Measurements from ENCODE around the gene NET1.
A peak's percentile ranks its signal among the peaks of the same experiment; 100 is the strongest.
"Not testable (repeated sequence)": the region's sequence is repeated elsewhere in the genome, so short reads cannot be mapped to it uniquely, and the experiment has no call there.

The NET1 gene

DNA sequence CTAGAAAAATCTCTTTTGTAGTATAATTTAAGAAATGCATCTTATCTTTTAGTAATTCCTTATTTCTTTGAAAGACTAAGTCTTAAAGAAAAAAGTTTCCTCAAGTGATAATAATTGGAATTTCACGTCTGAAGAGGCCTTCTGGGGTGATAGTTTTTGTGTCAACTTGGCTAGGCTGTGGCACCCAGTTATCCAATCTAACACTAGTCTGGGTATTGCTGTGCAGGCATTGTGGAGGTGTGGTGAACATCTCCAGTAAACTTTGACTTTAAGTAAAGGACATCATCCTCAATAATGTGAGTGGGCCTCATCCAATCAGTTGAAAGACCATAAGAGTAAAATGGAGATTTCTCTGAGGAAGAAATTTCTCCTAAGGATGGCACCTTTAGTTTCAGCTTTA lies 5.4 kb upstream of the NET1 start:
- in situ Hi-C loops (cut with MboI; ENCODE audit: low sequenced_read_pairs), result no loop called here
- no peaks in the 10 kb centered on the region for H3K27me3 ChIP-seq (ENCODE audit: low read depth)
- H3K4me3 ChIP-seq, result no peak overlapping the region
- DNase-seq (ENCODE audit: low spot score in 2 of 2), result no peak
- peaks cover 8% of the 10 kb centered on the region; the same call in 1 of the 2 replicates for H3K9me3 ChIP-seq
- peaks cover under 1% of the 10 kb centered on the region for H3K4me1 ChIP-seq
- no peaks in the 10 kb centered on the region for H3K36me3 ChIP-seq (replicated peaks)

GRCh38 chr10:5410787-5411186 lies 1.6 kb upstream of the NET1 start:
- H3K4me3 ChIP-seq; DNase-seq (ENCODE audit: low spot score in 2 of 2); H3K9me3 ChIP-seq; in situ Hi-C loops (cut with MboI; ENCODE audit: low sequenced_read_pairs); H3K27me3 ChIP-seq (ENCODE audit: low read depth); H3K36me3 ChIP-seq (replicated peaks): not testable (repeated sequence)
- peaks cover 21% of the 10 kb centered on the region for H3K4me1 ChIP-seq

DNA sequence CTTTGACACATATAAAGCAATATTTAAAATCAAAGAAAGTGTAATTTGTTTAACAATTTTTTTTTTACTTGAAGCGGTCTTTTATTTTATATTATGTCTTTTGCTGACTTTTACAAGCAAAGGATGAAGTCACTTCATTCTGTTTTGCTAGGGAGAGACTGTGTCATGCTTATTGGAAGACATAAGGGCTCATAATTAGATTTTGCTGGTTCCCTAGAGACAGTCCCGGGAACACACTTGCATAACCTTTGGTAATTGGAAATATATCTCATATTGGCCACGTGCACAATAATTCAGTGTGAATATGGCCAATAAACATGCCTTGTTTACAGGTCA lies 448 bp upstream of the NET1 start:
- peaks cover 2% of the 10 kb centered on the region; the same call in 1 of the 2 replicates for H3K9me3 ChIP-seq
- H3K36me3 ChIP-seq (replicated peaks), result no peaks in the 10 kb centered on the region
- no peak for DNase-seq (ENCODE audit: low spot score in 2 of 2)
- in situ Hi-C loops (cut with MboI; ENCODE audit: low sequenced_read_pairs), result no loop called here
- peaks cover 23% of the 10 kb centered on the region for H3K4me1 ChIP-seq
- no peaks in the 10 kb centered on the region for H3K27me3 ChIP-seq (ENCODE audit: low read depth)
- peak overlapping the region; percentile 93 for H3K4me3 ChIP-seq

GRCh38 chr10:5413012-5413938 lies 918 bp downstream of the NET1 start:
- DNase-seq (ENCODE audit: low spot score in 2 of 2), result peak; percentile 51 to 56
- Histone ChIP-seq H3K9me3 (no peaks in the 10 kb centered on the region), H3K36me3 (replicated peaks) (no peaks in the 10 kb centered on the region), H3K4me1 (peaks cover 23% of the 10 kb centered on the region), H3K27me3 (ENCODE audit: low read depth) (no peaks in the 10 kb centered on the region), H3K4me3 (peak overlapping the region; percentile 93)
- in situ Hi-C loops (cut with MboI; ENCODE audit: low sequenced_read_pairs), result no loop called here

DNA sequence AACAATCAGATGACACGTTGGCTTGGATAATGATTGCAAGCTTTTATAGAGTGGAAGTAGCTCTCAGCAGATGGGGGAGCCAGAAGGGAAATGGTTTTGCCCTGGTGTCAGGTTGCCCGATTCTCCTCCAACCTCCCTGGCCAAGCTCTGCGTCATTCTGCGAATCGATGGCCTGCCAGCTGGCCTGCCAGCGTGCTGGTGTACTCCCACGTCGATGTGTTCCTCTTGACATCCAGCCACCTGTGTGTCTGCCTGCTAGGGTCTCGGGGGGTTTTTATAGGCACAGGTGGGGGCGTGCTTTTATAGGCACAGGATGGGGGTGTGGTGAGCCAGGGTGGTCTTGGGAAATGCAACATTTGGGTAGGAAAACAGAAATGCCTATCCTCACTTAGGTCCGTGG lies 4.6 kb downstream of the NET1 start:
- H3K4me1 ChIP-seq, result peaks cover 22% of the 10 kb centered on the region
- H3K9me3 ChIP-seq, result peaks cover 6% of the 10 kb centered on the region
- no peaks in the 10 kb centered on the region for H3K36me3 ChIP-seq (replicated peaks)
- DNase-seq (ENCODE audit: low spot score in 2 of 2), result no peak
- no peak overlapping the region for H3K4me3 ChIP-seq
- no peaks in the 10 kb centered on the region for H3K27me3 ChIP-seq (ENCODE audit: low read depth)
- in situ Hi-C loops (cut with MboI; ENCODE audit: low sequenced_read_pairs), result no loop called here

GRCh38 chr10:5418584-5418983 lies 6.2 kb downstream of the NET1 start:
- DNase-seq (ENCODE audit: low spot score in 2 of 2), result no peak
- peaks cover 19% of the 10 kb centered on the region for H3K4me1 ChIP-seq
- H3K4me3 ChIP-seq, result no peak overlapping the region
- H3K36me3 ChIP-seq (replicated peaks), result no peaks in the 10 kb centered on the region
- in situ Hi-C loops (cut with MboI; ENCODE audit: low sequenced_read_pairs), result no loop called here
- peaks cover 6% of the 10 kb centered on the region for H3K9me3 ChIP-seq
- H3K27me3 ChIP-seq (ENCODE audit: low read depth), result no peaks in the 10 kb centered on the region

DNA sequence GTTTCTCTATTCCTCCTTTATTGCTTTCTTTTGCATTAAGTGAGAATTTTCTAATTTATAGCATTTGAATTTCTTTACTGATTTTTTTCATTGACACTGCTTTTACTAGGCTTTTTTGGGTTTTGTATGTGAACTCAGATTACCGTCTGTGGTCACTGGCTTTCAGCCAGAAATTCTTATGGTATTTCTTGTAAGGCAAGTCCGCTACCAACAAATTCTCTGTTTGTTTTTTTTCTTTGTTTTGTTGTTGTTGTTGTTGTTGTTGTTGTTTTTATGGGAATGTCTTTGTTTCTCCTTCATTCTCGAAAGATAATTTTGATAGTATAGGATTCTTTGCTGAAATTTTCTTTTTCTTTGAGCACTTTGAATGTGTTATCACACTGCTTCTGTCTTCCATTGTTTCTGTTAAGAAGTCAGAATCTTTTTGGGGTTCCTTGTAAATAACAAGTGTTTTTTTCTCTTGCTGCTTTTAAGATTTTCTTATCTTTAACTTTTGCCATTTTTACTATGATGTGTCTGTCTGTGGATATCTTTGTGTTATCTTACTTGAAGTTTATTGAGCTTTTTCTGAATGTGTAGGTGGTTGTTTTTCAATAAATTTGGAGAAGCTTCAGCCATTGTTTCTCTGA lies 7.2 kb downstream of the NET1 start:
- in situ Hi-C loops (cut with MboI; ENCODE audit: low sequenced_read_pairs), result no loop called here

GRCh38 chr10:5423771-5424170 lies 11.4 kb downstream of the NET1 start:
- H3K4me1 ChIP-seq, result peaks cover 20% of the 10 kb centered on the region
- H3K36me3 ChIP-seq (replicated peaks), result 0 out of 2 replicates have a peak, but pooled peaks cover 3% of the 10 kb centered on the region
- in situ Hi-C loops (cut with MboI; ENCODE audit: low sequenced_read_pairs), result no loop called here
- DNase-seq (ENCODE audit: low spot score in 2 of 2), result no peak
- no peak overlapping the region for H3K4me3 ChIP-seq
- H3K27me3 ChIP-seq (ENCODE audit: low read depth), result no peaks in the 10 kb centered on the region
- H3K9me3 ChIP-seq, result peaks cover 6% of the 10 kb centered on the region; the same call in 1 of the 2 replicates

More for the DNA sequence above, 7.2 kb downstream of the NET1 start:
- H3K27me3 ChIP-seq (ENCODE audit: low read depth), result no peaks in the 10 kb centered on the region
- H3K9me3 ChIP-seq, result peaks cover 6% of the 10 kb centered on the region
- DNase-seq (ENCODE audit: low spot score in 2 of 2), result no peak
- peaks cover 21% of the 10 kb centered on the region for H3K4me1 ChIP-seq
- no peak overlapping the region for H3K4me3 ChIP-seq
- no peaks in the 10 kb centered on the region for H3K36me3 ChIP-seq (replicated peaks)

GRCh38 chr10:5424751-5425150 lies 12.4 kb downstream of the NET1 start:
- DNase-seq (ENCODE audit: low spot score in 2 of 2), result peak; percentile 23 to 71
- H3K36me3 ChIP-seq (replicated peaks), result 0 out of 2 replicates have a peak, but pooled peaks cover 3% of the 10 kb centered on the region
- in situ Hi-C loops (cut with MboI; ENCODE audit: low sequenced_read_pairs), result no loop called here
- no peak overlapping the region for H3K4me3 ChIP-seq
- H3K27me3 ChIP-seq (ENCODE audit: low read depth), result no peaks in the 10 kb centered on the region
- peaks cover 27% of the 10 kb centered on the region for H3K4me1 ChIP-seq
- no peaks in the 10 kb centered on the region for H3K9me3 ChIP-seq

DNA sequence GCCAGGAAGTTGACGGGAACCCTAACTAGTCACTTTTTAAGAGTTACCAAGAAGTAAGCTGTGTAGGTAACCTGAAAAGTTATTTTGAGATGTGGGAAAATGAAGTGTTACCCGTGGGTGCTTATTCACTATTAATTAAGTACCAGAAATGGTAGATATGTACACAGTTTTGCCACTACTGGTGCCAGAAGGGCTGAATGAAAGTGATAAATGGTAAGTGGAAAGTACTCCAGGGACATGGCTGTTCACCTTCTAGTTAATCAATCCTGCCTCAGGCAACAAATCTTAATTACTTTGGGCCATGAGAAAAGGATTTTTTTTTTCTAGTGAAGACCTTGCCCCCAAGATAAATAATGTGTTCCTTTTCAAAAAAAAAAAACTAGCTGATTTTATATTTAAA lies 15.8 kb downstream of the NET1 start:
- Histone ChIP-seq H3K9me3 (no peaks in the 10 kb centered on the region), H3K4me3 (no peak overlapping the region), H3K36me3 (replicated peaks) (peaks cover 13% of the 10 kb centered on the region), H3K27me3 (ENCODE audit: low read depth) (no peaks in the 10 kb centered on the region), H3K4me1 (peaks cover 28% of the 10 kb centered on the region)
- in situ Hi-C loops (cut with MboI; ENCODE audit: low sequenced_read_pairs), result no loop called here
- DNase-seq (ENCODE audit: low spot score in 2 of 2), result no peak

GRCh38 chr10:5433182-5433581 lies 20.8 kb downstream of the NET1 start:
- in situ Hi-C loops (cut with MboI; ENCODE audit: low sequenced_read_pairs), result no loop called here
- Histone ChIP-seq H3K27me3 (ENCODE audit: low read depth) (no peaks in the 10 kb centered on the region), H3K4me3 (no peak overlapping the region), H3K4me1 (peaks cover 9% of the 10 kb centered on the region), H3K36me3 (replicated peaks) (peaks cover 21% of the 10 kb centered on the region), H3K9me3 (no peaks in the 10 kb centered on the region)
- DNase-seq (ENCODE audit: low spot score in 2 of 2), result no peak

DNA sequence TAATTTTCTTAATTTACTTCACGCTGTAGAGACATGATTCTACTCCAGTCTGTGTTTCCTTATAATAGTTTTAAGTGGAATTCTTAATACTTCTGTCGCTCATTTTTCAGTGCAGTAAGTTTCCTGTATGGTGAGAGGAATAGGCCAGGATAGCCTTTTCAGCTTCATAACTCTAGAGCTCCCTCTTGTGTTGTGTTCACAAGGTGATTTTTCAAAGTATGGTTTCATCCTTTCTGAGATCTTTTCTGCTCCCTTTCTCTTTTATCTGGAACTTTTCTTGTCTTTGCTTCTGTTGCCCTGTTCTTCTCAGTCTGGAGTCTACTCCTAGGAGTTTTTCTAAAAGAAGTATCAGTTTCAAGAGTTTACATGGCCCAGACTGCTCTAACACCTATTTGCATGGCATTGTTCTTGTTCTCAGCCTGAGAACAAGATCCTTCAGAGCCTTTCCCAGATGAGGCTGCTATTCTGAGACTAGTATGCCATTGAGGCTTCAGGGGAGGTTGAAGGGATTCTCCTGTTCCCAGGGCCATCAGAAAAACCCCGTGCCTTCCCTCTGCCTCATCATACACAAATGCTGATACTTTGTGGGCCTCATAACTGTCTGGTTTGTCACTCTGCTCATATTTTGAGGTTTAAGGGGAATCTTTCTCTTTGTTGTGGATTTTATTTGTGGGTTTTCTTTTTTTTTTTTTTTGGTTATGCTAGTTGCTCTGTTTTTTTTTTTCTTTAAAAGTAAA lies 21.8 kb downstream of the NET1 start:
- peak in 1 of 2 experiments; percentile 48 for DNase-seq (ENCODE audit: low spot score in 2 of 2)
- Histone ChIP-seq H3K27me3 (ENCODE audit: low read depth) (no peaks in the 10 kb centered on the region), H3K4me1 (peaks cover 7% of the 10 kb centered on the region), H3K36me3 (replicated peaks) (peaks cover 21% of the 10 kb centered on the region), H3K4me3 (no peak overlapping the region), H3K9me3 (no peaks in the 10 kb centered on the region)
- in situ Hi-C loops (cut with MboI; ENCODE audit: low sequenced_read_pairs), result no loop called here

DNA sequence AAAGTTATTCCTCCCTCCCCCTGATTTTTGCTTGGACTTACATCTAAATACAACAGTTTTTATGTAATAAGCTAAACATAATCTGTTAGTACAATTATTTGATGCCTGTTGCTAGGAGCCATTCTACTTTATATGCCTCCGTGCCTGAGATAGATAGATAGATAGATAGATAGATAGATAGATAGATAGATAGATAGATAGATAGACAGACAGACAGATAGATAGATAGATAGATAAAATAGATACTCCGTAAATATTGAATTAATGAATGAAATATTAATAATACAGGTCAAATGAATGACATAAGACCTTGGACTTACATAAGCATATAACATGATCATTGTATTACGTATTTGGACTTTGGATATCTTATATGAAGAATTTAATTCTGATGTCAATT lies 23.0 kb downstream of the NET1 start:
- DNase-seq (ENCODE audit: low spot score in 2 of 2), result no peak

More for the DNA sequence above, 23.0 kb downstream of the NET1 start:
- Histone ChIP-seq H3K9me3 (no peaks in the 10 kb centered on the region), H3K4me3 (no peak overlapping the region), H3K36me3 (replicated peaks) (peaks cover 21% of the 10 kb centered on the region), H3K27me3 (ENCODE audit: low read depth) (no peaks in the 10 kb centered on the region), H3K4me1 (no peaks in the 10 kb centered on the region)
- in situ Hi-C loops (cut with MboI; ENCODE audit: low sequenced_read_pairs), result no loop called here

All from HAP-1 (cell line).